ENCODE measurements around the gene RALGAPA2. TPM values are rescaled to one million over a fixed set of nuclear protein-coding genes. Genes with fewer than 3 reads are reported as not detected.

RALGAPA2 gene
- total RNA-seq, 1 experiment from 2014 or later: 18.2 TPM

DNA sequence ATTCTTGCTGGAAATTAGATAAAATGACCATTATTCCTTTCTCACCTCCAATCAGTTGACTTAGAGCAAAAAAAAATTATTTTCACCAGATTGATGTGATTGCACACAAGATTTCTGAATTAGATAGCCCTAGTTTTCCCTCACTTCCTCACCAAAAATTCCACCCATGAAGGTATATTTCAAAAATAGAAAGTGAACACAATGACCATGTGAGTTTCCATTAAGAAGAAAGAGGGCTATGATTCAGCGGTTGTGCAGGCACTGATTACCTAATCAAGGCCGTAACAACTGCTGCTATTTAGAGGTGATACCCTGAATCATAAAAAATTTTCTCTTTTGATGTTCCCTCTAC lies 19.5 kb upstream of the RALGAPA2 start (continued):
- TF ChIP-seq, protein P1, sequence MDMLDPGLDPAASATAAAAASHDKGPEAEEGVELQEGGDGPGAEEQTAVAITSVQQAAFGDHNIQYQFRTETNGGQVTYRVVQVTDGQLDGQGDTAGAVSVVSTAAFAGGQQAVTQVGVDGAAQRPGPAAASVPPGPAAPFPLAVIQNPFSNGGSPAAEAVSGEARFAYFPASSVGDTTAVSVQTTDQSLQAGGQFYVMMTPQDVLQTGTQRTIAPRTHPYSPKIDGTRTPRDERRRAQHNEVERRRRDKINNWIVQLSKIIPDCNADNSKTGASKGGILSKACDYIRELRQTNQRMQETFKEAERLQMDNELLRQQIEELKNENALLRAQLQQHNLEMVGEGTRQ (CRISPR knock-in tag; IDR thresholded peaks at IDR 0.05): no peak
- TF ChIP-seq, protein P2, sequence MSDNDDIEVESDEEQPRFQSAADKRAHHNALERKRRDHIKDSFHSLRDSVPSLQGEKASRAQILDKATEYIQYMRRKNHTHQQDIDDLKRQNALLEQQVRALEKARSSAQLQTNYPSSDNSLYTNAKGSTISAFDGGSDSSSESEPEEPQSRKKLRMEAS (CRISPR knock-in tag; IDR thresholded peaks at IDR 0.05): no peak
- TF ChIP-seq FOXJ3 (CRISPR knock-in tag; IDR thresholded peaks at IDR 0.05; ENCODE audit: borderline replicate concordance) (no peak), ESRRA (CRISPR knock-in tag; IDR thresholded peaks at IDR 0.05; ENCODE audit: borderline replicate concordance) (no peak), ZNF232 (CRISPR knock-in tag; IDR thresholded peaks at IDR 0.05) (no peak), EMX1 (CRISPR knock-in tag; IDR thresholded peaks at IDR 0.05) (no peak)

GRCh38 chr20:20731000-20731944 lies 18.8 kb upstream of the RALGAPA2 start:
- no peak overlapping the region for H3K27ac Mint-ChIP-seq
- ATAC-seq: no peak
- H3K36me3 Mint-ChIP-seq: no peaks in the 10 kb centered on the region
- TF ChIP-seq ZNF219 (CRISPR knock-in tag; IDR thresholded peaks at IDR 0.05; ENCODE audit: borderline replicate concordance) (no peak), TEAD1 (CRISPR knock-in tag; IDR thresholded peaks at IDR 0.05) (no peak), ZNF416 (CRISPR knock-in tag; IDR thresholded peaks at IDR 0.05) (no peak), ATF1 (CRISPR knock-in tag; IDR thresholded peaks at IDR 0.05) (no peak), NFYB (CRISPR knock-in tag; conservative IDR thresholded peaks at IDR 0.05; ENCODE audit: low read depth) (no peak), HMGXB4 (CRISPR knock-in tag; IDR thresholded peaks at IDR 0.05) (no peak)
- TF ChIP-seq, protein P3, sequence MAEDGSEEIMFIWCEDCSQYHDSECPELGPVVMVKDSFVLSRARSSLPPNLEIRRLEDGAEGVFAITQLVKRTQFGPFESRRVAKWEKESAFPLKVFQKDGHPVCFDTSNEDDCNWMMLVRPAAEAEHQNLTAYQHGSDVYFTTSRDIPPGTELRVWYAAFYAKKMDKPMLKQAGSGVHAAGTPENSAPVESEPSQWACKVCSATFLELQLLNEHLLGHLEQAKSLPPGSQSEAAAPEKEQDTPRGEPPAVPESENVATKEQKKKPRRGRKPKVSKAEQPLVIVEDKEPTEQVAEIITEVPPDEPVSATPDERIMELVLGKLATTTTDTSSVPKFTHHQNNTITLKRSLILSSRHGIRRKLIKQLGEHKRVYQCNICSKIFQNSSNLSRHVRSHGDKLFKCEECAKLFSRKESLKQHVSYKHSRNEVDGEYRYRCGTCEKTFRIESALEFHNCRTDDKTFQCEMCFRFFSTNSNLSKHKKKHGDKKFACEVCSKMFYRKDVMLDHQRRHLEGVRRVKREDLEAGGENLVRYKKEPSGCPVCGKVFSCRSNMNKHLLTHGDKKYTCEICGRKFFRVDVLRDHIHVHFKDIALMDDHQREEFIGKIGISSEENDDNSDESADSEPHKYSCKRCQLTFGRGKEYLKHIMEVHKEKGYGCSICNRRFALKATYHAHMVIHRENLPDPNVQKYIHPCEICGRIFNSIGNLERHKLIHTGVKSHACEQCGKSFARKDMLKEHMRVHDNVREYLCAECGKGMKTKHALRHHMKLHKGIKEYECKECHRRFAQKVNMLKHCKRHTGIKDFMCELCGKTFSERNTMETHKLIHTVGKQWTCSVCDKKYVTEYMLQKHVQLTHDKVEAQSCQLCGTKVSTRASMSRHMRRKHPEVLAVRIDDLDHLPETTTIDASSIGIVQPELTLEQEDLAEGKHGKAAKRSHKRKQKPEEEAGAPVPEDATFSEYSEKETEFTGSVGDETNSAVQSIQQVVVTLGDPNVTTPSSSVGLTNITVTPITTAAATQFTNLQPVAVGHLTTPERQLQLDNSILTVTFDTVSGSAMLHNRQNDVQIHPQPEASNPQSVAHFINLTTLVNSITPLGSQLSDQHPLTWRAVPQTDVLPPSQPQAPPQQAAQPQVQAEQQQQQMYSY (CRISPR knock-in tag; IDR thresholded peaks at IDR 0.05): no peak
- TF ChIP-seq, protein P4, sequence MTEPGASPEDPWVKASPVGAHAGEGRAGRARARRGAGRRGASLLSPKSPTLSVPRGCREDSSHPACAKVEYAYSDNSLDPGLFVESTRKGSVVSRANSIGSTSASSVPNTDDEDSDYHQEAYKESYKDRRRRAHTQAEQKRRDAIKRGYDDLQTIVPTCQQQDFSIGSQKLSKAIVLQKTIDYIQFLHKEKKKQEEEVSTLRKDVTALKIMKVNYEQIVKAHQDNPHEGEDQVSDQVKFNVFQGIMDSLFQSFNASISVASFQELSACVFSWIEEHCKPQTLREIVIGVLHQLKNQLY (CRISPR knock-in tag; IDR thresholded peaks at IDR 0.05): no peak
- ChIA-PET POLR2A (no interaction called here), CTCF (interaction anchor here (0.6 to 0.7 kb wide), 2 partner anchors 137 to 370 kb away, joined by 3 read pairs; no protein-coding TSS in a partner anchor)
- no peaks in the 10 kb centered on the region; the same call in 1 of the 2 replicates for H3K27me3 Mint-ChIP-seq (ENCODE audit: low read depth)
- DNase-seq (ENCODE audit: low spot score): no peak
- H3K9me3 Mint-ChIP-seq: no peaks in the 10 kb centered on the region
- H3K4me1 Mint-ChIP-seq: peaks cover 11% of the 10 kb centered on the region
- H3K4me3 Mint-ChIP-seq: no peak overlapping the region

DNA sequence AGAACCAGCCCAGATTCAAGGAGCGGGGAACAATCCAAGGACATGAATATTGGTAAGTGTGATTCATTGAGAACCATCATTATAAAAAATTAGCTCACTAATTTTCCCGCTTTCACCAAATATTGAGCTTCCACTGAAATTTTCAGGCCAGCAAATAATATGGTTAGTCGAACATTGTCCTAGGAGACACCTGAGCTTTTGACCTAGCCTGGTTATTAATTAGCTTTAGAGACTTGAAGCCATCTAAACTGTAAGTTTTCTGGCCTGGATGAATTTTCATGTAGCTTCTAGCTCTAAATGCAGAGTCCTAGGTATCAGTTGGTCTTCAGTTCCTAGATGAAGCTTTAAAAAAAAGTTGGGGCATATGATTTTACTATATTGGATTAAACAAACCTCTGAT lies 17.1 kb upstream of the RALGAPA2 start:
- no peaks in the 10 kb centered on the region for H3K36me3 Mint-ChIP-seq
- TF ChIP-seq, protein P5, sequence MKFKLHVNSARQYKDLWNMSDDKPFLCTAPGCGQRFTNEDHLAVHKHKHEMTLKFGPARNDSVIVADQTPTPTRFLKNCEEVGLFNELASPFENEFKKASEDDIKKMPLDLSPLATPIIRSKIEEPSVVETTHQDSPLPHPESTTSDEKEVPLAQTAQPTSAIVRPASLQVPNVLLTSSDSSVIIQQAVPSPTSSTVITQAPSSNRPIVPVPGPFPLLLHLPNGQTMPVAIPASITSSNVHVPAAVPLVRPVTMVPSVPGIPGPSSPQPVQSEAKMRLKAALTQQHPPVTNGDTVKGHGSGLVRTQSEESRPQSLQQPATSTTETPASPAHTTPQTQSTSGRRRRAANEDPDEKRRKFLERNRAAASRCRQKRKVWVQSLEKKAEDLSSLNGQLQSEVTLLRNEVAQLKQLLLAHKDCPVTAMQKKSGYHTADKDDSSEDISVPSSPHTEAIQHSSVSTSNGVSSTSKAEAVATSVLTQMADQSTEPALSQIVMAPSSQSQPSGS (CRISPR knock-in tag; IDR thresholded peaks at IDR 0.05; ENCODE audit: borderline replicate concordance, low read depth): no peak
- TF ChIP-seq ZNF317 (CRISPR knock-in tag; IDR thresholded peaks at IDR 0.05; ENCODE audit: borderline replicate concordance, low read depth) (no peak), TCF7 (CRISPR knock-in tag; IDR thresholded peaks at IDR 0.05; ENCODE audit: low read depth) (no peak)
- DNase-seq (ENCODE audit: low spot score): no peak
- CTCF ChIA-PET: no interaction called here
- ATAC-seq: no peak
- H3K4me1 Mint-ChIP-seq: peaks cover 7% of the 10 kb centered on the region
- no peaks in the 10 kb centered on the region for H3K9me3 Mint-ChIP-seq
- H3K27ac Mint-ChIP-seq: no peak overlapping the region
- POLR2A ChIA-PET: no interaction called here
- no peak overlapping the region for H3K4me3 Mint-ChIP-seq
- H3K27me3 Mint-ChIP-seq (ENCODE audit: low read depth): no peaks in the 10 kb centered on the region; the same call in 1 of the 2 replicates
